EH (cell line): ENCODE data around the gene FREY1.

Experiments used
- DNase-seq: peaks from one replicate; pipeline ENCODE4 v3.0.0-alpha.2; 2015; ENCODE audit warnings: low read depth

The FREY1 gene

DNA sequence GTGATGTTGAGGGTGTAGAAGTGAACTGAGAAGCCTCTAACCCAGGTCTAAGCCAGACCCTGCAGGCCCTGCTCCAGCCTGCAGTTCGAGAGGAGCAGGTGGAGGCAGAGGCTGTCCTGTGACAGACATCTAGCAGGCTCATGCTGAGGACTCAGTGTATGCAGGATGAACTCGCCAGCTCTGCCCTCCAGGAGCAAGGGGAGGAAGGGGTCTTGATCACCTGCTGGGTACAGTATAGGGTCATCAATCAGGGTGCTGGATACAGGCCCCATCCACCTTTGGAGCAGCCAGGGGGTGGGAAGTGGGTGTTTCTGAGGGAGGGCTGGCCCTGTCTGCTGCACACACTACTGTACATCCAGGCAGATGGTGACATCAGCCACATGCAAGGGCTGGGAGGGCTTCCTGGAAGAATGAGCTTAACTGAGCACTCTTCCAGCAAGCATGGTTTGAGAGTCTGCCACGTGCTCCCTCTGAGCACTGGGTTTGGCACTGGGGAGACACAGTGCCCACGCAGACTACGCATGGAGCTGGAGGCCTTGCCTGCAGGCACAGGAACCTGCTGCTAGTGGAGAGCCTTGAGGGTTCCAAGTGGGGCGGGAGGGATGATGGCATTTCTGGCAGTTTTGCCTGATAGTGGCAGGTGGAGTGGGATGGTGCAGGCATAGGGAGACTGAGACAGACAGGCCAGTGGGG, 12.4 kb downstream of the FREY1 start:
- no peak for DNase-seq

DNA sequence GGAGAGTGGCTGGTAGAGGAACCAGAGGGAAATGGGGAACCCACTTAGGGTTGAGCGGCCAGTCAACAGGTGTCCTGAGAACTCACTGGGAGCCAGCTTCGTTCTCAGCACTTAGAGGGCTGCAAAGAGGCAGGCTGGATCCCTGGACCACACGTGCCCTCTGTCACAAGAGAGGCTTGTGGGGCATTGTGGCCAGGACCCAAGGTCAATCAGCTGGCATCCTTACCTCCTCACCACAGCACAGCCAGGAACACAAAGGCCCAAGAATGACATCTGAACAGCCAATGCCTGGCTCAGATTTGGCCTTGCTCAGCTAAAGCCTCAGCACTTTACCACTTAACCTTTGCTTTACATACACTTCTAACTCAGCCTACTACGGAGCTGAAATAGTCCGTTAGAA, 14.2 kb downstream of the FREY1 start:
- no peak for DNase-seq

DNA sequence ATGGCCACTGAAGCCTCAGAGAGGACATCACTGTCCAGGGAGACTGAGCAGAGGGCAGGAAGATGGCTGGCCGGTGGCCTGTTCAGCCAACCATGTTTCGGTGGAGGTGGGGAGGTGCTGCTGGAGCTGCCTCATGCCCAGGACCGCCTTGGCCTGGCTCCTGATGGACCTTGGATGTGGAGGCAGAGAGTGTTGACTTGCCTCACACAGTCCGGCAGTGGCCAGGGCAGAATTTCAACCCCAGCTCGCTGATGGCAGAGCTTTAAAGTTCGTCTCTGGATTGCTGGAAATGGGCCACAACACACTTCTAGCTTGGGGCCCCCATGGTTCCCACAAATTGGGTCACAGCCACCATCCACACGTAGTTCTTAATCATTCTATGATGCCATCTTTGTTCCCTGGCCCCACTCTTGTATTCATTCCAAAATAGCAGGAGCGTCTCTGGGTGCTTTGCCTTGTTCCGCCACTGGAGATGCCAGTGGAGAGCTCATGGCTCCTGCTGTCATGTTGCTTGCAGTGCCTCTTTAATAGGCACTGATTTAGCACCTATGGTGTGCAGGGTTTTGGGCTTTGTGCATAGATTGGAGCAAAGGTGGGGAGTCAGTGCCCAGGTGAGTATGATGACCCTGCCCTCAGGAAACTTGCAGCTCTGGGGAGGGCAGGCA, 16.1 kb downstream of the FREY1 start:
- DNase-seq = no peak

DNA sequence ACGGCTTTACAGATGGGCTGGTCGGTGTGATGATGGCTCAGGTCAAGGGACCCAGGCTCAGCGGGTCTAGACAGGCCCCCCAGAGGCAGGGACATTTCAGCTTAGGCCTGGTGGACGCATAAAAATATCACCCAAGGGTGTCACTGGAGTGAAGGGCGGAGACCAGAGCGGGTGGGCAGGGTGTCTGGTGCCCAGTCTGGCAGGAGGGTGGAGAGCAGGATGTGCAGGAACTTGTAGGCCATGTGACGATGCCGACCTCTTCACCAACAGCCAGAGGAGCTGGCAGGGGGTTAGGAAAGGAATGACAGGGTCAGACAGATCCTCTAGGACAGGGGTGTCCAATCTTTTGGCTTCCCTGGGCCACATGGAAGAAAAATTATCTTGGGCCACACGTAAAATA, 17.1 kb downstream of the FREY1 start:
- DNase-seq = no peak

DNA sequence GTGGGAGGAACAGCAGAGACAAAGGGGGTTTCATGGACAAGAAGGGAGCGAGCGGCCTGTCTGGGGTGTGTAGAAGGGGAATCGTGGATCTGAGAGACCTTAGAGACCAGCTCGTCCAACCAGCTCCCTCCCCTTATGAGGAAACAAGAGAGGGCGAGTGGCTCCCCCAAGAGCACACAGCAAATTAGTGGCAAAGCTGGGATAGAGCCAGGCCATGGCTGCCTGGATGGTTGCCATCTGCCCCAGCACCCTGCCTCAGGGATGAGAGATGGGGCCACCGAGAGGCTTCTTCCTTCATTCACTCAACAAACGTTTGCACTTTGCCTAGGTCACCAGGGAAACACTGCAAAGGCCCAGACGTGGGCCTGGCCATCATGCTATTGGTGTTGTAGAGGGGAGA, 17.5 kb downstream of the FREY1 start:
- DNase-seq = no peak

DNA sequence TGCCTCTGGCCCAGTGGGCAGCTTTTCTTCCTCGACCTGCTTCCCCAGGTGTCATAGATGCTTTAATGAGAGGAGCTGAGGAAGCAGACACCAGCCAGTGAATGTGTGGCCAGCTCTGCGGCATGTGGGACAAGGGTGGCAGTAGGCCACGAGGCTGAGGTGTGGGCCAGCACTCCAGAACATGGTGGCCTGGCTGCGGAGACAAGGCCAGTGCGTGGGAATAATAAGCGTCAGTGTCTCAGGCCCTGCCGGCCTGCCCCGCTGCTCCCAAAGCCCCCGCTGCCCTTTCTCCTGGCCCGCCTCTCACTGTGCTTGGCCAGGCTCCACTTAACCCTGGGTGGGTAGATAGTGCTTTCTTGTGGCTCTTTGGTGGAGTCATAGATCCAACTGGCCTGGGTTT, 19.5 kb downstream of the FREY1 start:
- DNase-seq = no peak

DNA sequence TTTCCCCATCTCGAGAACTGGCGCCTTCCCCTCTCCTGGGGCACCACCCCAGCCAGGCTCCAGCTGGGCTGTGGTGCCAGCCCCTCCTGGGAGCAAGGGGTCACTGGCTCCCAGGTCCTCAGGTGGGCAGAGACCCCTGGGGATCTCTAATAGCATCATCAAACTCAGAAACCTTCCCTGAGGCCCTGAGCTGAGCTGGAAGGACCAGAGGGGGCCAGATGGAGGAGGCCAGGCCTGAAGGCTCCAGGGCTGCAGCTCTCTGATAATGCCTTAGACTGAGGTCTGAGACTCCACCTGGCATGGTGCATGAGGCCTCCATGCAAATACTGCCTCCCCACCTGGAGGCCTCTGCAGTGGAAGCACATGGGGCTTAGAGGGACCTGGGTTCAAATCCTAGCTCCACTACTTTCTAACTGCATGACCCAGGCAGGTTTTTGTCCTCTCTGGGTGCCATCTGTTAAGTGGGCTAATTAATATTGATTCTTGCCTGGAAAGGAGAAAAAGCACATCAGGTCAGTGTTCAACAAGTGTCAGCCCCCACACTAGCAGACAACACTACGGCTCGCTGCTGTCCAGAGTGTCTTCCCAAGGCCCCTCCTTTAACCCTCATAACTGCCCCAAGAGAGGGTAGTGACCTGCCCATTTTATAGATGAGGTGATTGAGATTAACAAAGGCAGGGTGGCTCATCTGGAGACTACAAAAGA, 20.1 kb downstream of the FREY1 start:
- no peak for DNase-seq

DNA sequence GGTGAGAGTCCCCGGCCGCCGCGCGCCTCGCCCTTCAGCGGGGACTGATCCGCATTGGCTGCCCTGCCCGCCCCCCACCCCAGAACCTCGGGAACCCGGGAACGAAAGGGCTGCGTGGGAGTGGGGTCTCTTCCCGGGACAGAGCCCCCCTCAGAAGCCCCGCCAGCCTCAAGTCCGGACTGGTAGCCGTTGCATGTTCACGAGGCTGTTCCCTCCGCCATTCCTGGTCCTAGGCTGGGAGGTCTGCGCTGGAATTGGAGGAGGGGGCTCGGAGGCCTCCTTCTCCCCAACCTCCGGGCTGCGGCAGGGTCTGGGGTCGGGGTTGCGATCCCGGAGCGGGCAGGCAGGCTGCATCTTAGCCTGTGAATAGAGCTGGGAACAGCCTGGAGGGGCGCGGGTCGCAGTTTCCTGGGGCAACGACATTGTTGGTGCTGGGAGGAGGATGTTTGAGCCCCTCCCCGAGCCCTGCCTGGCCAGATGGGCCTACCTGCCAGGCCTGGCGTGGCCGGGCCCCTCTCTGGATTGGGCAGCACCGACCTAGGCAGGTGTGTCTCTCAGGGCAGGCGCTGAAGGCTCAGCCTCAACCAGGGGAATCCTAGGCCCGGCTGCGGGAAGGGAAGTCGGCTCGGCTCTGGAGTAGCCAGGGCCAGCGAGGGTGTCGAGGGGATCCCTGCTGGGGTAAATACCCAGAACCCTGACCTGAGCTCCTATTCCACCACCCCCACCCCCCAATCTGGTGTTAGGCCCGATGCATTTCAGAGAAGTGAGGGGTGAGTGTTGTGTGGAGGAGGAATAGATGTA, 20.9 kb downstream of the FREY1 start:
- DNase-seq = no peak

DNA sequence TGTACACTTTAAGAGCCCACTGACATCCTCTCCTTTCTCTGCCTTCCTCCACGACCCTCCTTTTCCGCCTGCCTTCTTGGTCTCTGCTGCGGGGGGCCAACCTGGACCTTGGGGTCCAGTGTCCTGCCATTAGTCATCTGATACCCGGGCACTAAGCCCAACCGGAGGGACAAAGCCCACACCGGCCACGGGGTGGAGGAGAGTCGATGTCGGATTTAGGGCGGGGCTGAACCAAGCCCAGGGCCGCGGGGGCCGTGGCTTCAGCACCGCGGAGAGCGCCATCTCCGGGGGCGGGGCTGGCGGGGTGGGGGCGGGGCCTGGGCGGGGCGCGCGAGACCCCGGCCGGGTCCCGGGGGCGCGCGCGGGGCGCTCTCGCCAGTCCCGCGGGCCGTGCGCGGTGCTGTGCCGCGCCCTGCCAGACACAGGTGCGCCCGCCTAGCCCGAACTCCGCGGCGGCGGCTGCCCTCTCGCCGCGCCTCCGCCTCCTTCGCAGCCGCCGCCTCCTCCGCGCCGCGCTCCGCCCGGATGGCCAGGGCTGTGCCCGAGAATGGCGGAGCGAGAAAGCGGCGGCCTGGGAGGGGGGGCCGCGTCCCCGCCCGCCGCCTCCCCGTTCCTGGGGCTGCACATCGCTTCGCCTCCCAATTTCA, 21.7 kb downstream of the FREY1 start, which contains the start of gene MAPK8IP1:
TSS of gene MAPK8IP1 (plus strand) at position 378 of the 647 bp plus-strand sequence. CDS start at position 548, 170 bp downstream.
- peak; percentile 52 for DNase-seq

DNA sequence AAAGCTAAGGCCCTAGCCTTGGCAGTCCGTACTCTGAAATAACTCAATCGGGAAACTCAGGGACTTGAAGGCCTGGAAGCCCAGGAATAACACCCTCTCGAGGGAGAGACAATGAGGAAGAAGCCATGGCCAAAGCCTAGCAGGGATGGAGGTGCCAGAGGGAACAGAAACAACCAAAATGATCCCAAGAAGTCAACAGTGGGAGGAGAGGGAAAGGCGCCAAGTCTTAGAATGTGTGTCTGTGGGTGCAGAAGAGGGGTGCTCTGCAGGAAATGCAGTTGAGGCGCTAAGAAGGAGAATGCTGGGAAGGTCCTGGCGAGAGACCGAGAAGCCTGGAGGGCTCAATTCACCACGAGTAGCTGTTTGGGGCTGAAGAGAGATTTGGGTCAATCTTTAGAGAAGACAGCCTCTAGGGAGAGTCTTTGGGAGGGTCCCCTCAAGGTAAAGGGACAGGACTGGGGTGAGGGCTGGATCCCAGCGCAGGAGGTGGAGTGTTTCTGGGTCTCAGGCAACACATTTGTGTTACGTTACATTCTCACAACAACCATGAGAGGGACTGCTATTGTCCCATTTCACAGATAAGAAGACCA, 22.4 kb downstream of the FREY1 start:
- DNase-seq = no peak

DNA sequence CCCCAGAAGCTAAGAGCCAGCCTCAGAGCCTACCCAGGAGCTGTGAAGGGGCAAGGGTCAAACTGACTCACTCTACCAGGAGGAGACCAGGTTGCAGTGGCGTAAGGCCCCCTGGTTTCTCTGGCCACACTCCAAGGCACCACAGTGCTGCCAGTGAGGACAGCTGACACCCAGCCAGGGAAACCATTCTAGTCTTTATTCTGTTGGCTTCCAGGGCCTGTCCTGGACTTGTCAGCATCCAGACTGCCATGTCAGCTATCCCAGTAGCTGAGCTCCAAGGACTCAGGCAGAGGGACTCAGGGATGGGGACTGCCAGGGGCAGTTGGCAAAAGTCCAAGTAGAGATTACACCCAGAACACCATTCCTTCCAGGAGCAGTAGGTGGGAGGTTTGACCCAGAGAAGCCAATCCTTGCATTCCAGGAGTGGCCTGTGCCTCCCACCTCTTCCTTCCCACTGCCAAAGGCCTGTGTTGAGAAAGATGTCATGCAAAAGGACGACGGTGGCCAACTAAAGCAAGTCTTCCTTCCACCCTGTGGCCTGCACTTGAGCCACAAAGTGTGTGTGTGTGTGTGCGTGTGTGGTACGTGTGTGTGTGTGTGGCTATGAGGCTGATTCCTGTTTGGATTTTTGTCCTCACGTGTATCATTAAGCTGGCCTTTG, 25.2 kb downstream of the FREY1 start:
- no peak for DNase-seq

DNA sequence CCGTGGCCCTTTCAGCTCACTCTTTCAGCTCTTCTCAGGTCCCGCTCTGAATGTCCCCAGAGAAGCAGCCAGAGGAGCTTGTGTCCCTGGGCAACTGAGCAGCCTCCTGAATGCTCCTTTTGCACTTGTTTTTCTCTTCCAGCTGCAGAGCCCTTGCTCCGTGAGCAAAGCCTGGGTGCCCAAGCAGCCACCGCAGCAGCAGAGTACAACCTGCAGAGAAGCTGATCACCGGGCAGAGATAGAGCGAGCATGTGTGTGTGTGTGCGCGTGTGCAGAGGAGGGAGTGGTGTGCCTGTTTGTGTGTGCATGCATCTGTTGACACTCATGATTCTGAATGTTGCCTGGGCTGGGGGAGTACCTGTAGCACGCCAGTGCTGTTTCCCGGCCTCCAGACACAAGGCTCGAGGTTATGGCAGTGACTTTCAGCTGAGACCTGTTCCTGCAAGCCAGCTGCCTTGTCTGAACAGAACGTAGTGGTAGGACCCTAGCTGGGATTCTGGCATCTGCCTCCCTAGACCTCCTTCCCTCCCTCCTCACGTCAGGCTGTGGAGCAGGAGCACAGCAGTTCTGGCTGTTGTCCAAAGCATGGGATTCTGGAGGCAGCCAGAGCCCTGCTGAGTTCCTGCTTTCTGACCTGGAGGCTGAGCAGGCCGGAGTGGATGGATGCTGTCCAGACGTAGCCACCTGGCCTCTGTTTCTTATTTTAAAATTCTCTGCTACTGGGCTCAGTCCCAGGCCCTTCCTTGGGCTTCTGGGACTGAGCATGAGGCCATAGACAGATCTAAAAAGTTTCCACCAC, 26.1 kb downstream of the FREY1 start:
- no peak for DNase-seq

DNA sequence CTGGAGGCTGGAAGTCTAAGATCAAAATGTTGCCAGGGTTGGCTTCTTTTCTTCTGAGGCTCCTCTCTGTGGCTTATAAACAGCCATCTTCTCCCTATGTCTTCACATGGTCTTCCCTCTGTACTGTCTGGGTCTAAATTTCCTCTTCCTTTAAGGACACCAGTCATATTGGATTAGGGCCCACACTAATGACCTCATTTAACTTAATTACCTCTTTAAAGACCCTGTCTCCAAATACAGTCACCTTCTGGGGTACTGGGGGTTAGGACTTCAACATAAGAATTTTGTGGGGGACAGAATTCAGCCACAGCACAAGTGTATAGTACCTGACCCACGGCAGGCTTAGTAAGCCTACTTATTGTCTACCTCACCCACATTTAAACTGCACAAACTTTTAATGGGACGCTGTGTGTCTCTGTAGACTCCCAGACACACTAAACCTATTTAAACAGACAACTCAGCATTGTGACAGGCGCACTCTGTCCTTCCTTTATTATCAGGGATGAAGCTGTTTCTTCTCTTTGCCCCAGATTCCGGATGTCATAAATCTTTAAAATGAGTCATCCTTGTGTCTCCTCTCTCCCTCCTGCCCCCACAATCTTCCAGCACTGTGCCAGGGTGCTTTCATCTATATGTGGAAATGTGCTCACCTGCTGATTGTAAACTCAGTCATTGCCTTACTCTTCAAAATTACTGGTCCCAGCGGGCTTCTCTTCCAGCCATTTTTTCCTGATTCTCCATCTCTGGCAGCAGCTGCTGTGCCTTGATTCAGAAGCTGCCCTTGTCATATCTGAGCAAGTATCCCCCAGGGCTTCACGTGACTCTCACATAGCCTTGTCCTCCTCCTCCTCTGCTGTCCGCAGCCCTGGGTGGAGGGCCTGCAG, 27.0 kb downstream of the FREY1 start:
- peak; percentile 76 for DNase-seq

DNA sequence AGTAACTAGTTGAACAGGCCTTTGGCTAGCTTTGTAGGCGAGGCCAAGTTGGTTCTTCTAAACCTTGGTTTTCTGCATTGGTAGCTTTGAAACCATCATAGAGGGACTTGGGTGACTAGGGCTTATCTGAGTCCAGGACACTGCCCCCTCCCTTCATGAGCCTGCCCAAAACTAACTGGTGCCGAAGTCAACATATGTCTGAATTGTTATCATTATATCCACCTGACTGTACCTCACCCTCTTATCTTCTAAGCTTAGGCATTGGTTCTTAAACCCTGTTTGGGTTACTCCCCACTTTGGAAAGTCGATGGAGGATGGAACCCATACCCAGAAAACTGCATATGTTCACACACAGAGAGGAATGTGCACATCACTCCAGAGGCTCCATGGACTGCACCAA, 29.2 kb downstream of the FREY1 start:
- DNase-seq = no peak

DNA sequence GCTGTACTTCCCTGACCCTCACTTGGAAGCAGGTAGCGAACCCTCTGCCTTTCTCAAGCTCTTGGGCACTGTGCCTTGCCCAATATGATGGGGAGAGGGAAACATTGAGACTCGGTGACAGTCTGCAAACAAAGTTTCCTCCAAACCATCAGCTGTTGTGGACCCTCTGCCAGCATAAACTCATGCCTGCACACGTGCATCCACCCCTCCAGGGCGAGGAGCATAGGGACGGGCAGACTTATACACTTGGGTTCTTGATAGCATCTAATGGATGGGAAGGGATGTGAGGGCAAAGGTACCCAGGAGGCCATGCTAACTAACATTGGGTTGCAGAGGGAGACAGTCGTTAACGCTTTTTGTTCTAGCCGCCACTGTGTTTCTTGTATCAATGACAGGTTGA, 29.9 kb downstream of the FREY1 start:
- DNase-seq = no peak

DNA sequence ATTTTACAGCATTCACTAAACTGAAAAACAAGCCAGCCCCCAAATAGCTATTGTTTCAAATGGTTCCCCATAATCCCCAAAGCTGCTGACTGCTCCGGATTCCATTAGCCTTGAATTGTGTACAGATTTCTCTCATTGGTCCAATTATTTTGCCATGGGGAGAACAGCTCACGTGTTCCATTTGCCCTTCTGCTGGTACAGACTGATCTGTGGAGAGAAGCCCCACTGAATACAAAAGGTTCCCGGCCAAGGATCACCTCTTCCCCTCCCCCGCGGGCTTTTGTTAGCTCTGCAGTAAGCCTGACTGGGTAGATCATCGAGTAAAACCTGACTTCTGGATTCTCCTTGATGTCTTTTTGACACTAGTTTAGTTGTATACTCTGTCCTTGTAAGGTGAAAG, 30.7 kb downstream of the FREY1 start:
- DNase-seq = no peak

DNA sequence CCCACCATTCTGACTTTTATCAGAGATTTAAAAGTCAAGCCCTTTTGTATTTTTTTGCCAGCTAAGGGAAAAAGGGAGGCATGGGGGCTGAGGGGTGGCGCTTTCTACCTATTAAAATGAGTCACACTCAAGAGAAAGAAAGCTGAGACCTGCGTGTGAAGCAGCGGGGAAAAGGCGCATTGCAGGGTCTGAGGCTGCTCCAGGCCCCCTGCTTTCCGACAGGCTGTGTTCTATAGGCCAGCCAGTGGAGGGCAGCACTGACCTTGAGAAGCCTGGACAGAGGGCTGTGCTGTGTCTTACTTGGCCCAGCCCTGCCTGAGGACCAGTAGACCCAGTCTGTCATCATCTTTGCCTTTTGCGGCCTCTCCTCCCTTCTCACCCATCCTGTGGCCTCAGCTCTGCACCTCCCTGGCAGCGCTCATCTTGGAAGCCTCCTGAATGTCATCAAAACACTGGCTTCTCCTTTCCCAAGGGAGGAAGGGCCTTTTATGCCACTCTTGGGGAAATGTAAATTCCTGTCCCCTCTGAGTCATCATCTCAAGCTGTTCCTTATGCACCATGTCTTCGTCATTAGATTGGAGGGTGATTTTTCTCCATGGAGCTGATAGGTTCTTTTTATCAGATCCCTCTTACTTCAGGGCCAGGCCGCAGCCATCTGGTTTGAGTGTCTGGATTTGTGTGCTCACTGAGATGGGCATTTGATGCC, 34.3 kb downstream of the FREY1 start:
- peak; percentile 98 for DNase-seq

DNA sequence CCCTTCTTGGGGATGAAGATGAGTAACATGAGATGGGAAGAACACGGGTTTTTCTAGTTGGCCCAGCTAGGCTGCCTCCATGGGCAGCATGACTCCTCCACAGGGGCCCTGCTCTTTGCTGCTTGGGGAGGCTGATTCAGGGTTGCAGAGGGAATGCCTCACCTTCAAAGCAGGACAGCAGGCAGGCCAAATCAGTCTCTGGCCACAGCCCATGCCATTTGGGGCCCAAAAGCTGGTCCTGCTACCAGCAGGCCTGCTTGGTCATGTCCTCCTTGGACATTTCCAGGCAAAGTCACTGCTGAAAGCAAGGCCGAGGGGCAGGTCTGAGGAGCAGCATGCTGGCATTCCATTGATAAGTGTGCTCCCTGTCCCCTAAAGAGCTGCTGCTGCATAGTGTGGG, 35.4 kb downstream of the FREY1 start:
- DNase-seq = no peak
